SK-N-MC (cell line): Measurements from ENCODE around the gene MAML1.

ENCODE experiments used
- EZH2 ChIP-seq: fragments of 200-600 bp; sonication (generic); IDR thresholded peaks from one replicate; pipeline ENCODE4 v1.6.1; 2017; ENCODE audit warnings: antibody characterized with exemption
- FOXP2 ChIP-seq: optimal IDR thresholded peaks from 2 replicates; pipeline ENCODE3; 2011; ENCODE audit warnings: mild to moderate bottlenecking, moderate library complexity; ENCODE audit not compliant: insufficient read depth; ENCODE audit errors: extremely low read length, control extremely low read depth
- POLR2AphosphoS5 ChIP-seq: IDR thresholded peaks from 2 replicates; pipeline ENCODE4 v1.6.1; 2012; ENCODE audit warnings: mild to moderate bottlenecking, low read depth, low read length, borderline replicate concordance

DNA sequence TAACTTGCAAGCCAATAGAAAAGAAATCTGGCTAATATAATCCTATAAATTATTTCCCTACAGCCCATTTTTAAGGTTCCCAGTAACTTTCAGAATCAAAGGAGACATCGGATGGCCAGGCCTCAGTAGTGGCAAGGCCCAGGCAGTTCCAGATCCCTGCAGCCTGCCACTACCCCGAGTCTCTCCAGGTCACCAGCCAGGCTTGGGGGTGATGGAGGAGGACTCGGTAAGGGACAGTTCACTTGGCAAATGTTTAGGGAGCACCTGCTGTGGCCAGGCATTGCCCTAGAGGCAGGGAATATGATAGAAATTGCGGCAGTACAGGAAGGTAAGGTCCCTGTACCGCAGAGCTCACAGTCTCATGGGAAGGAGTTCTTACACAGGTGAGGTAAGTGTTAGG is 46.0 kb downstream of the MAML1 start:
- TF ChIP-seq POLR2AphosphoS5 (no peak), EZH2 (no peak), FOXP2 (no peak)
